Esophagus squamous epithelium (tissue), 4 donors: ENCODE data around the gene GMDS.

Experiments used
- CTCF ChIP-seq, 6 experiments: fragments of 450-650 bp in 4 of 6; fragments of 200-600 bp in 2 of 6; sonication (generic) in 2 of 6; IDR thresholded peaks; one replicate each; pipeline ENCODE4 v1.5.1; 2016 to 2019; ENCODE audit warnings: antibody characterized with exemption in 6 of 6, mild to moderate bottlenecking in 4 of 6, moderate library complexity in 4 of 6
- POLR2A ChIP-seq, 4 donors: fragments of 450-650 bp; IDR thresholded peaks; one replicate each; pipeline ENCODE4 v1.6.1; 2017; ENCODE audit warnings: antibody characterized with exemption in 4 of 4, mild to moderate bottlenecking in 4 of 4, moderate library complexity in 3 of 4

GRCh38 chr6:1595271-1596087, 649.9 kb downstream of the GMDS start:
- TF ChIP-seq CTCF (IDR thresholded peaks at IDR 0.05), result no peak
- TF ChIP-seq POLR2A (IDR thresholded peaks at IDR 0.05), result no peak
